SK-N-SH treated with all-trans-retinoic acid at 6 μM for 48 hours (cell line): Measurements from ENCODE around the gene RAB4A.

Experiments used
- ARNTL ChIP-seq: fragments of 450-650 bp; formaldehyde crosslinking; IDR thresholded peaks from 2 replicates; pipeline ENCODE4 v1.5.0; 2020; ENCODE audit warnings: low read depth, mild to moderate bottlenecking, moderate library complexity, borderline replicate concordance
- CSDC2 ChIP-seq: fragments of 250-450 bp; sonication (Bioruptor Pico); IDR thresholded peaks from 2 replicates; pipeline ENCODE4 v1.5.0; 2020; ENCODE audit warnings: mild to moderate bottlenecking, moderate library complexity
- GLIS3 ChIP-seq: fragments of 250-450 bp; sonication (Bioruptor Pico); IDR thresholded peaks from 2 replicates; pipeline ENCODE4 v1.5.0; 2020; ENCODE audit warnings: mild to moderate bottlenecking, moderate library complexity
- ISL1 ChIP-seq: fragments of 250-450 bp; sonication (Bioruptor Pico); IDR thresholded peaks from 2 replicates; pipeline ENCODE4 v2.1.2; 2022; ENCODE audit warnings: mild to moderate bottlenecking, moderate library complexity
- OSR1 ChIP-seq: fragments of 250-450 bp; sonication (Bioruptor Pico); IDR thresholded peaks from 2 replicates; pipeline ENCODE4 v1.8.0; 2022; ENCODE audit warnings: moderate library complexity, mild to moderate bottlenecking, inconsistent platforms
- PATZ1 ChIP-seq: fragments of 250-450 bp; sonication (Bioruptor Pico); IDR thresholded peaks from 2 replicates; pipeline ENCODE4 v1.8.0; 2020; ENCODE audit warnings: mild to moderate bottlenecking, moderate library complexity, borderline replicate concordance
- RARB ChIP-seq: fragments of 250-450 bp; sonication (Bioruptor Pico); IDR thresholded peaks from 2 replicates; pipeline ENCODE4 v1.8.0; 2021; ENCODE audit warnings: mild to moderate bottlenecking, moderate library complexity
- TSHZ2 ChIP-seq: fragments of 250-450 bp; sonication (Bioruptor Pico); IDR thresholded peaks from 2 replicates; pipeline ENCODE4 v1.5.0; 2020; ENCODE audit warnings: mild to moderate bottlenecking, moderate library complexity
- ZC3H10 ChIP-seq: fragments of 250-450 bp; sonication (Bioruptor Pico); IDR thresholded peaks from 2 replicates; pipeline ENCODE4 v1.5.1; 2021; ENCODE audit warnings: mild to moderate bottlenecking, moderate library complexity
- ZFP3 ChIP-seq: fragments of 250-450 bp; sonication (Bioruptor Pico); IDR thresholded peaks from 2 replicates; pipeline ENCODE4 v1.5.0; 2020; ENCODE audit warnings: mild to moderate bottlenecking, moderate library complexity
- ZFP30 ChIP-seq: fragments of 450-650 bp; formaldehyde crosslinking; IDR thresholded peaks from 2 replicates; pipeline ENCODE4 v1.5.0; 2022; ENCODE audit warnings: mild to moderate bottlenecking, moderate library complexity
- ZNF565 ChIP-seq: fragments of 450-650 bp; formaldehyde crosslinking; conservative IDR thresholded peaks from 2 replicates; pipeline ENCODE4 v1.5.0; 2020; ENCODE audit warnings: low read depth, mild to moderate bottlenecking, moderate library complexity
- TF ChIP-seq, protein P1 (sequence below): fragments of 250-450 bp; sonication (Bioruptor Pico); IDR thresholded peaks from 2 replicates; pipeline ENCODE4 v1.5.1; 2021; ENCODE audit warnings: mild to moderate bottlenecking, moderate library complexity
- TF ChIP-seq, protein P2 (sequence below): fragments of 250-450 bp; sonication (Bioruptor Pico); IDR thresholded peaks from 2 replicates; pipeline ENCODE4 v1.5.1; 2020; ENCODE audit warnings: low read depth, mild to moderate bottlenecking, moderate library complexity

DNA sequence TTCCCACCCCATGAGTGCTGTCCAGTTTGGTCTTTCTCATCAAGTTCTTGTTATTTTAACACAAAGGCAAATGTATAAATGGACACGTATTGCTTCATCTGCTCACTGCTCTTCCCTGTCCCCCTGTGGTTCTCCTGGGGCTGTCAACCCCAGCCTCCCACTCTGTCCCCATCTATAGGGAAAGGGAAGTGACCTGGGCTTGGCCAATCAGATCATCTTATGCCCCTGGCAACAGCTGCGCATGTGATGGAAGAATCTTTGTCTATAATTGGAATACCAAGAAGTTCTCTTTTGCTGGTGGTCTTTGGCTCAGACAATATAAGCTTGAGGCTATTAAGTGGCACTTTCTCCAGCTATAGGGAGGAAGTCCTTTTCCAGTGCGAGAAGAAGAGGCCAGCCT lies 76.6 kb downstream of the RAB4A start:
- TF ChIP-seq PATZ1 (CRISPR knock-in tag): no peak
- TF ChIP-seq ZC3H10 (CRISPR knock-in tag): no peak
- no peak for TF ChIP-seq ZFP30 (CRISPR knock-in tag)
- no peak for TF ChIP-seq GLIS3 (CRISPR knock-in tag)
- no peak for TF ChIP-seq ZFP3 (CRISPR knock-in tag)
- no peak for TF ChIP-seq RARB (CRISPR knock-in tag)
- TF ChIP-seq, protein P1, sequence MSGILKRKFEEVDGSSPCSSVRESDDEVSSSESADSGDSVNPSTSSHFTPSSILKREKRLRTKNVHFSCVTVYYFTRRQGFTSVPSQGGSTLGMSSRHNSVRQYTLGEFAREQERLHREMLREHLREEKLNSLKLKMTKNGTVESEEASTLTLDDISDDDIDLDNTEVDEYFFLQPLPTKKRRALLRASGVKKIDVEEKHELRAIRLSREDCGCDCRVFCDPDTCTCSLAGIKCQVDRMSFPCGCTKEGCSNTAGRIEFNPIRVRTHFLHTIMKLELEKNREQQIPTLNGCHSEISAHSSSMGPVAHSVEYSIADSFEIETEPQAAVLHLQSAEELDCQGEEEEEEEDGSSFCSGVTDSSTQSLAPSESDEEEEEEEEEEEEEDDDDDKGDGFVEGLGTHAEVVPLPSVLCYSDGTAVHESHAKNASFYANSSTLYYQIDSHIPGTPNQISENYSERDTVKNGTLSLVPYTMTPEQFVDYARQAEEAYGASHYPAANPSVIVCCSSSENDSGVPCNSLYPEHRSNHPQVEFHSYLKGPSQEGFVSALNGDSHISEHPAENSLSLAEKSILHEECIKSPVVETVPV (CRISPR knock-in tag): no peak
- TF ChIP-seq ZNF565 (CRISPR knock-in tag): no peak
- no peak for TF ChIP-seq ARNTL (CRISPR knock-in tag)
- TF ChIP-seq ISL1 (CRISPR knock-in tag): no peak
- TF ChIP-seq, protein P2, sequence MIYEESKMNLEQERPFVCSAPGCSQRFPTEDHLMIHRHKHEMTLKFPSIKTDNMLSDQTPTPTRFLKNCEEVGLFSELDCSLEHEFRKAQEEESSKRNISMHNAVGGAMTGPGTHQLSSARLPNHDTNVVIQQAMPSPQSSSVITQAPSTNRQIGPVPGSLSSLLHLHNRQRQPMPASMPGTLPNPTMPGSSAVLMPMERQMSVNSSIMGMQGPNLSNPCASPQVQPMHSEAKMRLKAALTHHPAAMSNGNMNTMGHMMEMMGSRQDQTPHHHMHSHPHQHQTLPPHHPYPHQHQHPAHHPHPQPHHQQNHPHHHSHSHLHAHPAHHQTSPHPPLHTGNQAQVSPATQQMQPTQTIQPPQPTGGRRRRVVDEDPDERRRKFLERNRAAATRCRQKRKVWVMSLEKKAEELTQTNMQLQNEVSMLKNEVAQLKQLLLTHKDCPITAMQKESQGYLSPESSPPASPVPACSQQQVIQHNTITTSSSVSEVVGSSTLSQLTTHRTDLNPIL (CRISPR knock-in tag): no peak
- TF ChIP-seq TSHZ2: no peak
- no peak for TF ChIP-seq OSR1
- no peak for TF ChIP-seq CSDC2 (CRISPR knock-in tag)
